Spleen (tissue), 7 donors: ENCODE results near the gene STAC2.

Source experiments
- CTCF ChIP-seq, 11 experiments: fragments of 200-600 bp in 7 of 11; fragments of 450-650 bp in 4 of 11; sonication (generic) in 4 of 11; IDR thresholded peaks in 8 of 11; conservative IDR thresholded peaks in 3 of 11; 1 replicate in 7 of 11; 2 replicates in 4 of 11; pipeline versions ENCODE4 v1.4.0 to v1.8.0; 2016 to 2021; ENCODE audit warnings: antibody characterized with exemption in 11 of 11, inconsistent platforms in 4 of 11, mild to moderate bottlenecking in 1 of 11
- POLR2A ChIP-seq, 3 donors: fragments of 450-650 bp; IDR thresholded peaks; one replicate each; pipeline ENCODE4 v1.5.1; 2017; ENCODE audit warnings: antibody characterized with exemption in 3 of 3, mild to moderate bottlenecking in 1 of 3
- POLR2AphosphoS5 ChIP-seq, 3 donors: sonication (generic); formaldehyde crosslinking; IDR thresholded peaks; one replicate each; pipeline ENCODE4 v1.5.1; 2017; ENCODE audit warnings: antibody characterized with exemption in 3 of 3
- donor health status: DM: no; HTN: no; CAD: no; lungs with moderate emphysema.
- donor health status: DM: no; HTN: no; CAD: no.
- donor health status: DM: no; HTN: no; CAD: no.

- TF ChIP-seq CTCF (IDR thresholded peaks at IDR 0.05 in 8 of 11, conservative IDR thresholded peaks at IDR 0.05 in 3 of 11): no peak
- TF ChIP-seq POLR2A (IDR thresholded peaks at IDR 0.05): no peak
- no peak for TF ChIP-seq POLR2AphosphoS5 (IDR thresholded peaks at IDR 0.05)
Measured at GRCh38 chr17:39213852-39214251, 11.9 kb downstream of the STAC2 start.
